HL-60 (cell line): ENCODE results near the gene TBL1XR1.

Experiments used
- REST ChIP-seq: IDR thresholded peaks from 2 replicates; pipeline ENCODE4 v1.6.1; 2012; ENCODE audit warnings: low read depth; ENCODE audit not compliant: insufficient replicate concordance
- TF ChIP-seq, protein P1 (sequence below): IDR thresholded peaks from one replicate; pipeline ENCODE4 v1.5.1; 2011; ENCODE audit warnings: low read length, control low read depth, inconsistent platforms; ENCODE audit not compliant: insufficient read depth

- TF ChIP-seq, protein P1, sequence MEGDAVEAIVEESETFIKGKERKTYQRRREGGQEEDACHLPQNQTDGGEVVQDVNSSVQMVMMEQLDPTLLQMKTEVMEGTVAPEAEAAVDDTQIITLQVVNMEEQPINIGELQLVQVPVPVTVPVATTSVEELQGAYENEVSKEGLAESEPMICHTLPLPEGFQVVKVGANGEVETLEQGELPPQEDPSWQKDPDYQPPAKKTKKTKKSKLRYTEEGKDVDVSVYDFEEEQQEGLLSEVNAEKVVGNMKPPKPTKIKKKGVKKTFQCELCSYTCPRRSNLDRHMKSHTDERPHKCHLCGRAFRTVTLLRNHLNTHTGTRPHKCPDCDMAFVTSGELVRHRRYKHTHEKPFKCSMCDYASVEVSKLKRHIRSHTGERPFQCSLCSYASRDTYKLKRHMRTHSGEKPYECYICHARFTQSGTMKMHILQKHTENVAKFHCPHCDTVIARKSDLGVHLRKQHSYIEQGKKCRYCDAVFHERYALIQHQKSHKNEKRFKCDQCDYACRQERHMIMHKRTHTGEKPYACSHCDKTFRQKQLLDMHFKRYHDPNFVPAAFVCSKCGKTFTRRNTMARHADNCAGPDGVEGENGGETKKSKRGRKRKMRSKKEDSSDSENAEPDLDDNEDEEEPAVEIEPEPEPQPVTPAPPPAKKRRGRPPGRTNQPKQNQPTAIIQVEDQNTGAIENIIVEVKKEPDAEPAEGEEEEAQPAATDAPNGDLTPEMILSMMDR = no peak
- TF ChIP-seq REST = no peak
Measured at GRCh38 chr3:177211503-177212277, 14.4 kb upstream of the TBL1XR1 start.
